NOMO-1 (cell line): ENCODE data around the gene APOA5.
"Not testable (repeated sequence)": the region's sequence is repeated elsewhere in the genome, so short reads cannot be mapped to it uniquely, and the experiment has no call there.

Experiments used
- DNase-seq, 2 experiments: peaks; one replicate each; lab custom pipeline; 2025; ENCODE audit not compliant: unreplicated experiment in 2 of 2; lab: John Stamatoyannopoulos, UW

The APOA5 gene

DNA sequence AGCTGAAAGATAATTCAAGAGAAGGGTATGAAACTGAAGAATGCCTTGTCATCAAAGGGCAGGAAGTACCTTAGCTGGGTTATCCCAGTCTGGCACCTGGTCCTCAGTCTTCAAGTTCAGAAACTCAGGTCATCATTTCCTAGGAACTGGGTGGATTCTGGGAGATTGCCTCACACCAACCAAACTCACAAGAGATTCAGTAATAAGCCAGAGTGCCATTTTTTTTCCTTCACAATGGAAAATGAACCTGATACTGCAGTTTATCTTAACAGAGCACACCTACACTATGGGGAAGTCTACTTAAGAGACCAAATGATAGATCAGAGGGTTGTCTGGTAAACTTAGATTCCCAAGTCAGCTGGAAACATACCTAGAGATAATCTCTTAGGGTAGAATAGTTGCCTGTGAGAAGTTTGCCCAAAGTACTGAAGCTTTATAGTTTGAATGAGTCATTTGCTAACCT is 15.1 kb downstream of the APOA5 start:
- no peak for DNase-seq

DNA sequence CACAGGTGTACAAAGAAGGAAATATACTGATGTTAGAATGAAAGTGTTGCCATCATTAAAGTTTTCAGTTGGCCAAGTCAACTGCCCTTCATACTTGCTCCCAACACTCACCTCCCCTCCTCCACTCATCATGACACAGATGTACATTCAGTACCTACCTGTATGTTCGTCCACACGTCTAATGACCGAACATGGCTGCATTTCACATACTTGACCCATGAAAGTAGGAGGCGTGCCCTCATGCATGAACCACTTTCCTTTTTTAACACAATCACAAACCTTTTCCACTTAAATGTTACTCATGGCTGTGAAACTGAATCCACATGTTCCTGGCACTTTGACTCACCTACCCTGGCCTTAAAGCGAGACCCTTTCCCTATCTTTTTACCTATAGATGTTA is 15.7 kb downstream of the APOA5 start:
- DNase-seq = no peak

GRCh38 chr11:116774661-116775060 is 17.0 kb downstream of the APOA5 start:
- DNase-seq = no peak

- DNase-seq = peak; percentile 68 to 80
Measured at GRCh38 chr11:116773203-116774097, 18.2 kb downstream of the APOA5 start.

- peak; percentile 75 to 90 for DNase-seq
Measured at GRCh38 chr11:116772443-116773202, 19.1 kb downstream of the APOA5 start, which contains the start of gene BUD13. BUD13 (minus strand) TSS chr11:116772987; CDS start chr11:116772964, 23 bp downstream.

DNA sequence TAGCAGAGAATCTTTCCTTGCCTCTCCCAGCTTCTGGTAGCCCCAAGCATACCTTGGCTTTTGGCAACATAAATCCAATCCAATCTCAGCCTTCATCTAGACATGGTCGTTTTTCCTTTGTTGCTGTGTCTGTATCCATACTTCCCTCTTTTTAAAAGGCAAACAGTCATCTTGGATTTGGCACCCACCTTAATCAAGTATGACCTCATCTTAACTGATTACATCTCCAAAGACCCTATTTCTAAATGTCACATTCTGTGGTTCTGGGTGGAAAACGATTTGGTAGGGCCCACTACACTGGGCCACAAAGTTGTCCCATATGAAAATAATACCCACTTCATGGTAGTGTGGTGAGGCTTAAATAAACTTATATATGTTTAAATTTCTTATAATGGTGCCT is 19.7 kb downstream of the APOA5 start:
- no peak for DNase-seq

GRCh38 chr11:116762132-116762531 is 29.5 kb downstream of the APOA5 start:
- no peak for DNase-seq

- DNase-seq = not testable (repeated sequence)
Measured at GRCh38 chr11:116756044-116756443, 35.6 kb downstream of the APOA5 start.

DNA sequence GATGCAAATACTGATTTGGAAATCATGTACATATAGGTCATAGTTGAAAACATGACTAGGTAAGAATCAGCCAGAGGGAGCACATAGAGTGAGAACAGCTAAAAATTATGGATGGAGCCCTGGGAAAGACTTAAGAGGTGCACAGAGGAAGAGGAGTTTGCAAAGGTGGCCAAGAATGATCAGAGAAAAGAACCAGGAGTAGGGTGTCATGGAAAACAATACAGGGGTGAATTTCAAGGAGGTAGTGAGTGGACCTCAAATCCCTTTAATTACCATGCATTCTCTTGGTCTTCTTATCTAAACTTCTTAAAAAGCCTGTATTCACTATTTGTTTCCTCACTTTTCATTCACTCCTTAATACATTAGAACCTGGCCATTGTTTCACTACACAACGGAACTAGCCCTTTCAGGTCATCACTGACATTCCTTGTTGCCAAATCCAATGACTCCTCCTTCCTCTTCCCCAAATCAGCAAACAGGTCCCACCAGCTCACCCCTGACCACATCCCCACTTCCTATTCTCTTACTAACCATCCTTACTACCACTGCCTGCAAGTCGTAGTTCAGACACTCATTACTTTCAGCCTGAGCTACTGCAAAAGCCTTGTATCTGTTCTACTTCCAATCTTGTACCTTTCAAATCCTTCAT is 41.5 kb downstream of the APOA5 start:
- DNase-seq = no peak

DNA sequence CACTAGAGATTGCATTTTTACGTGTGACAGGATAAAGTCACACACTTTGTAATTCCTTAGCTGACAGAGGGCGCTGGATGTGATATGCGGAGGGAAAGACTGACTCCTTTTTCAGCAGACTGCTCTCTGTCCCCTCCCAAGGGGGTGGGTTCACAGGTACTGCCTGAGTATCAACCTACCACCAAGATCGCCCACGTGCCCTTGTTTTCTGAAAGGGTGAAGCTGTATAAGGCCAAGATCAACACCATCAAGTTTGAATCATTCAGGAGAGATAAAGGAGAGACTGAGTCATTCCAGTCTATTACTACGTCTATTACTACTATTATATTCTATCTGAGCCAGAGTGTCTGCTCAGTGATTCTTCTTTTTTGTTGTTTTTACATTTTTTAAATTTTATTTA is 49.6 kb downstream of the APOA5 start:
- no peak for DNase-seq

- DNase-seq = no peak
Measured at GRCh38 chr11:116740741-116741140, 50.9 kb downstream of the APOA5 start.
